Smooth muscle cell (in vitro differentiated cells): ENCODE data around the gene HPCAL4. TPM values are rescaled to one million over a fixed set of nuclear protein-coding genes. Genes with fewer than 3 reads are reported as not detected.

Experiments used
- DNase-seq: peaks from one replicate; lab custom pipeline; 2025; ENCODE audit not compliant: unreplicated experiment; lab: John Stamatoyannopoulos, UW
- H2AFZ ChIP-seq: fragments of 200-600 bp; sonication (generic); 2 replicates; pipeline ENCODE4 v1.6.0; 2016; ENCODE audit warnings: antibody characterized with exemption, low read depth, mild to moderate bottlenecking
- H3F3A ChIP-seq: fragments of 200-600 bp; sonication (generic); 2 replicates; pipeline ENCODE4 v1.6.0; 2017; ENCODE audit warnings: antibody characterized with exemption, low read depth
- H3K27ac ChIP-seq: fragments of 200-600 bp; sonication (generic); 2 replicates; pipeline ENCODE4 v1.5.1; 2016; ENCODE audit warnings: low read depth, mild to moderate bottlenecking
- H3K27me3 ChIP-seq: fragments of 200-600 bp; sonication (generic); 2 replicates; pipeline ENCODE4 v1.6.1; 2016; ENCODE audit warnings: low read depth, mild to moderate bottlenecking
- H3K36me3 ChIP-seq: fragments of 200-600 bp; sonication (generic); 2 replicates; pipeline ENCODE4 v1.5.1; 2016; ENCODE audit warnings: low read depth
- H3K4me1 ChIP-seq: fragments of 200-600 bp; sonication (generic); 2 replicates; pipeline ENCODE4 v1.5.1; 2016; ENCODE audit warnings: low read depth
- H3K4me2 ChIP-seq: fragments of 200-600 bp; sonication (generic); 2 replicates; pipeline ENCODE4 v1.6.0; 2016; ENCODE audit warnings: mild to moderate bottlenecking
- H3K4me3 ChIP-seq: fragments of 200-600 bp; sonication (generic); 2 replicates; pipeline ENCODE4 v1.5.1; 2016; ENCODE audit warnings: mild to moderate bottlenecking
- H3K79me2 ChIP-seq: fragments of 200-600 bp; sonication (generic); 2 replicates; pipeline ENCODE4 v1.6.0; 2016; ENCODE audit warnings: low read depth, mild to moderate bottlenecking
- H3K9ac ChIP-seq: fragments of 200-600 bp; sonication (generic); 2 replicates; pipeline ENCODE4 v1.6.0; 2016; ENCODE audit warnings: low read depth
- H3K9me3 ChIP-seq: fragments of 200-600 bp; sonication (generic); replicated peaks from 2 replicates; pipeline ENCODE4 v1.5.1; 2016; ENCODE audit warnings: low read depth
- H4K20me1 ChIP-seq: fragments of 200-600 bp; sonication (generic); 2 replicates; pipeline ENCODE4 v1.6.0; 2016; ENCODE audit warnings: low read depth
- WGBS: methylation state at CpG from one replicate; pipeline ENCODE4 v1.1.7; 2016; ENCODE audit warnings: low lambda C conversion rate; 5-methylcytosine and 5-hydroxymethylcytosine counted together
- polyA plus RNA-seq: library from polyadenylated mRNA; unstranded; fragments of >200 nt; fragmentation: Nextera tagmentation; extraction: Ambion mirVana; gene quantifications from 2 replicates; pipeline ENCODE4 v1.2.1, GENCODE V29; 2016
- total RNA-seq: library from RNA; depleted of rRNA; stranded (reverse); fragments of >200 nt; gene quantifications from 2 replicates; pipeline ENCODE4 v1.2.3, GENCODE V29; 2014
- TF ChIP-seq, protein P1 (sequence below): fragments of 200-600 bp; sonication (generic); IDR thresholded peaks from 2 replicates; pipeline ENCODE4 v1.5.1; 2017; ENCODE audit warnings: borderline replicate concordance, mild to moderate bottlenecking, antibody characterized with exemption; ENCODE audit not compliant: insufficient read depth, poor library complexity, severe bottlenecking

HPCAL4 gene
- total and polyA plus RNA-seq, 2 experiments from 2014 or later, result 0.04 TPM; not detected in 1

DNA sequence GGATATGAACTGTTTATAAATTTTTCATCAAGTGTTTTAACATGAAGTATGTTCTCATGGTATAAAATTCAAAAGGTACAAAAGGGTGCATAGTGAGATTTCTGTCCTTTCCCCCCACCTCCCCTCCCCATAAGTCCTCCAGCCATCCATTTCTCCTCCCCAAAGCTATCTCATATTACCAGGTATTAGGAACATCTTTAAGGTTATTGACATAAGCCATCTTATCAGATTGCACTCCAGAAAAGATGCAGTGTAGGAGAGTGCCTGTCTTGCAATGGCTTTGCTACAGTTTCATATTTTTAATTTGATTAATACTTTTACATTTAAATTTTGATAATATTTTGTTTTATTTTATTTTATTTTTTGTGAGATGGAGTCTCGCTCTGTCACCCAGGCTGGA lies 13.5 kb upstream of the HPCAL4 start:
- H3F3A ChIP-seq, result no peaks in the 10 kb centered on the region
- H3K4me1 ChIP-seq, result peaks cover 8% of the 10 kb centered on the region
- no peaks in the 10 kb centered on the region for H3K79me2 ChIP-seq
- TF ChIP-seq, protein P1, sequence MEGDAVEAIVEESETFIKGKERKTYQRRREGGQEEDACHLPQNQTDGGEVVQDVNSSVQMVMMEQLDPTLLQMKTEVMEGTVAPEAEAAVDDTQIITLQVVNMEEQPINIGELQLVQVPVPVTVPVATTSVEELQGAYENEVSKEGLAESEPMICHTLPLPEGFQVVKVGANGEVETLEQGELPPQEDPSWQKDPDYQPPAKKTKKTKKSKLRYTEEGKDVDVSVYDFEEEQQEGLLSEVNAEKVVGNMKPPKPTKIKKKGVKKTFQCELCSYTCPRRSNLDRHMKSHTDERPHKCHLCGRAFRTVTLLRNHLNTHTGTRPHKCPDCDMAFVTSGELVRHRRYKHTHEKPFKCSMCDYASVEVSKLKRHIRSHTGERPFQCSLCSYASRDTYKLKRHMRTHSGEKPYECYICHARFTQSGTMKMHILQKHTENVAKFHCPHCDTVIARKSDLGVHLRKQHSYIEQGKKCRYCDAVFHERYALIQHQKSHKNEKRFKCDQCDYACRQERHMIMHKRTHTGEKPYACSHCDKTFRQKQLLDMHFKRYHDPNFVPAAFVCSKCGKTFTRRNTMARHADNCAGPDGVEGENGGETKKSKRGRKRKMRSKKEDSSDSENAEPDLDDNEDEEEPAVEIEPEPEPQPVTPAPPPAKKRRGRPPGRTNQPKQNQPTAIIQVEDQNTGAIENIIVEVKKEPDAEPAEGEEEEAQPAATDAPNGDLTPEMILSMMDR, result no peak
- H3K4me3 ChIP-seq, result no peak overlapping the region
- no peak overlapping the region for H2AFZ ChIP-seq
- H3K27ac ChIP-seq, result no peak overlapping the region
- H3K9ac ChIP-seq, result no peak overlapping the region
- no peaks in the 10 kb centered on the region for H3K9me3 ChIP-seq
- no peaks in the 10 kb centered on the region for H4K20me1 ChIP-seq
- H3K36me3 ChIP-seq, result no peaks in the 10 kb centered on the region
- WGBS, result 86% methylated on average over 1 of the region's 1 CpG
- DNase-seq, result no peak
- H3K4me2 ChIP-seq, result no peak overlapping the region
- H3K27me3 ChIP-seq, result peaks cover 78% of the 10 kb centered on the region

DNA sequence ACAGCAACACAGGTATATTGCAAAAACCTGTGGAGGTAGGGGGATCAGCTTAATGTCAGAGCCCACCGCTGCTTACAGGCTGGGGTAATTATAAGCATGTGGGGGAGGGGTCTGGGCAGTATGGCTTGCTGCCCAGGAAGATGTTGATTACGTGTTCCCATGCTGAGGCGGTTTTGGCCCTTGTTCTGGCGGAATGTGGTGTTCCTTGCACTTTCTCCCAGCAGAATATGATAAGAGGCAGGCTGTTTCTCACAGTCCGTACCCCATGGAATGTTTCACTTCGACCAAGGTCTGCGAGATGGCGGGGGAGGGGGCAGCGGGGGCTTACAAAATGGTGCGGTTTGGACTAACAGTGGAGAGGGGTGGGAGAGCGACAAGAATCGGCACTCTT lies 9.8 kb upstream of the HPCAL4 start:
- Histone ChIP-seq H4K20me1 (no peaks in the 10 kb centered on the region), H3K36me3 (no peaks in the 10 kb centered on the region), H3K9me3 (no peaks in the 10 kb centered on the region), H2AFZ (no peak overlapping the region), H3K4me2 (peak overlapping the region; percentile 54), H3K9ac (no peak overlapping the region), H3K27ac (no peak overlapping the region), H3K4me3 (no peak overlapping the region), H3K4me1 (peaks cover 8% of the 10 kb centered on the region), H3K27me3 (peaks cover 78% of the 10 kb centered on the region), H3F3A (no peaks in the 10 kb centered on the region), H3K79me2 (no peaks in the 10 kb centered on the region)
- TF ChIP-seq, protein P1, result no peak
- WGBS, result 14% methylated on average over 12 of the region's 12 CpGs
- no peak for DNase-seq

DNA sequence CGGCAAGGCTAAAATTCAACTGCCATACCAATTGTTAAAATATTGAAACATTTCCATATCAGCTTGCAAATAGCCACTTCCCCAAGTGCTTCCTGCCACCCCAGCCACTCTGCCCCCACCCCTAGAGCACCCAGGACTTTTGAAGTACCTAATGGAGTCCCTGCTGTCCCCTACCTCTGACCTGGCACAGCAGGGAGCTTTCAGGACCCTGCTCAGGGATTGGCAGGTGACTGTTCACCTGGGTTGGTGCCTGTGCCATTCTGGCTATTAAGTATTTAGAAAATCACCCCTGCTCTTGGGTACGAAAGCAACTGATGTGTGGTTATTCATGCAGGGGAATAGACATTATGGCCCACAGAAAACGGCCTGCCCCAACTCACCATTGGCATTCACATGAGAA lies 9.1 kb upstream of the HPCAL4 start:
- no peak overlapping the region for H3K4me3 ChIP-seq
- no peaks in the 10 kb centered on the region for H3F3A ChIP-seq
- TF ChIP-seq, protein P1, result no peak
- H2AFZ ChIP-seq, result no peak overlapping the region
- H3K4me1 ChIP-seq, result peaks cover 8% of the 10 kb centered on the region
- no peak overlapping the region for H3K9ac ChIP-seq
- DNase-seq, result no peak
- H3K27ac ChIP-seq, result no peak overlapping the region
- WGBS, result 77% methylated on average over 3 of the region's 3 CpGs
- no peak overlapping the region for H3K4me2 ChIP-seq
- no peaks in the 10 kb centered on the region for H4K20me1 ChIP-seq
- H3K79me2 ChIP-seq, result no peaks in the 10 kb centered on the region
- no peaks in the 10 kb centered on the region for H3K9me3 ChIP-seq
- H3K36me3 ChIP-seq, result no peaks in the 10 kb centered on the region
- H3K27me3 ChIP-seq, result peaks cover 78% of the 10 kb centered on the region

DNA sequence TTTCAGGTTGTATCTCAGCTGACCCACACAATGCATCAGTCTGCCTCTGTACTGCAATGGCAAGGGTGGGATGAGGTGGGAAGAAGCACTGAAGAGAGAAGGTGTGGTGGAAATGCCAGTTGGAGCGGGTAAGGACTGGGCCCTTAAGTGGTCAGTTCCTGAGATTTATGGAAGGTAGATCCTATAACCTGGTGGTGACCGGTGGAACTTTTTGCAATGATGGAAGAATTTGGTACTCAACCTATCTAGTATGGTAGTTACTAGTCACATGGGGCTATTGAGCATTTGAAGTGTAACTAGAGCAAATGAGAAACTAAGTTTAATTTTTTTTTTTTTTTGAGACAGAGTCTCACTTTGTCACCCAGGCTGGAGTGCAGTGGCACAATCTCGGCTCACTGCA lies 8.2 kb upstream of the HPCAL4 start:
- peaks cover 80% of the 10 kb centered on the region for H3K27me3 ChIP-seq
- TF ChIP-seq, protein P1, result no peak
- WGBS, result 87% methylated on average over 3 of the region's 3 CpGs

More for the DNA sequence above, 8.2 kb upstream of the HPCAL4 start:
- H2AFZ ChIP-seq, result no peak overlapping the region
- no peak overlapping the region for H3K27ac ChIP-seq
- H3F3A ChIP-seq, result no peaks in the 10 kb centered on the region
- no peak overlapping the region for H3K9ac ChIP-seq
- no peak for DNase-seq
- no peak overlapping the region for H3K4me3 ChIP-seq
- no peak overlapping the region for H3K4me2 ChIP-seq
- no peaks in the 10 kb centered on the region for H4K20me1 ChIP-seq
- no peaks in the 10 kb centered on the region for H3K36me3 ChIP-seq
- H3K4me1 ChIP-seq, result peaks cover 8% of the 10 kb centered on the region
- H3K79me2 ChIP-seq, result no peaks in the 10 kb centered on the region
- no peaks in the 10 kb centered on the region for H3K9me3 ChIP-seq
